GM10248 (cell line): ENCODE results near the gene CD19.

Source experiments
- CTCF ChIA-PET: fragments of 300-600 bp; sonication (Branson Sonifier 250); formaldehyde crosslinking; extraction: SDS; loops from one replicate; lab custom pipeline; 2021; ENCODE audit warnings: antibody characterized with exemption; lab: Yijun Ruan, JAX
- POLR2A ChIA-PET: fragments of 350-650 bp; sonication (Branson Sonifier 250); formaldehyde crosslinking; extraction: SDS; loops from one replicate; lab custom pipeline; 2020; ENCODE audit warnings: antibody characterized with exemption; lab: Yijun Ruan, JAX
- DNase-seq: peaks from one replicate; pipeline ENCODE4 v3.0.0; 2012; ENCODE audit errors: extremely low spot score
- CTCF ChIP-seq: IDR thresholded peaks from 2 replicates; pipeline ENCODE4 v1.5.1; 2012; ENCODE audit warnings: mild to moderate bottlenecking, low read depth; ENCODE audit errors: extremely low read depth, missing control alignments, control extremely low read depth

CD19 gene

GRCh38 chr16:28930652-28931051 lies 1.1 kb upstream of the CD19 start:
- no peak for DNase-seq
- POLR2A ChIA-PET, result no interaction called here
- CTCF ChIA-PET, result interaction anchor here (1.6 to 12.7 kb wide), 3 partner anchors 13 to 57 kb away, joined by 3 to 139 read pairs (median 4); no protein-coding TSS in a partner anchor
- TF ChIP-seq CTCF, result no peak

- no peak for DNase-seq
- ChIA-PET CTCF (interaction anchor here (0.7 to 12.7 kb wide), 10 partner anchors 8 to 86 kb away, joined by 3 to 139 read pairs (median 4); partner anchors contain the start of genes SH2B1 and TUFM), POLR2A (interaction anchor here (0.8 to 1.3 kb wide), 3 partner anchors 59 to 86 kb away, joined by 3 to 4 read pairs (median 3); partner anchors contain the start of genes SH2B1 and TUFM)
- TF ChIP-seq CTCF, result no peak
Observed at GRCh38 chr16:28932339-28933141, 769 bp downstream of the CD19 start.

GRCh38 chr16:28933171-28933570 lies 1.4 kb downstream of the CD19 start:
- POLR2A ChIA-PET, result interaction anchor here (0.8 to 1.3 kb wide), 3 partner anchors 59 to 87 kb away, joined by 3 to 4 read pairs (median 3); partner anchors contain the start of genes SH2B1 and TUFM
- CTCF ChIA-PET, result interaction anchor here (0.7 to 12.7 kb wide), 9 partner anchors 9 to 86 kb away, joined by 3 to 139 read pairs (median 4); partner anchors contain the start of genes SH2B1 and TUFM
- no peak for DNase-seq
- no peak for TF ChIP-seq CTCF

GRCh38 chr16:28935346-28935745 lies 3.6 kb downstream of the CD19 start:
- no peak for DNase-seq
- CTCF ChIA-PET, result interaction anchor here (1.6 to 12.7 kb wide), 2 partner anchors 8 to 12 kb away, joined by 5 to 139 read pairs; no protein-coding TSS in a partner anchor
- no peak for TF ChIP-seq CTCF
- POLR2A ChIA-PET, result no interaction called here

GRCh38 chr16:28935924-28936783 lies 4.4 kb downstream of the CD19 start:
- DNase-seq, result peak; percentile 93
- CTCF ChIA-PET, result interaction anchor here (0.9 to 12.7 kb wide), 4 partner anchors 7 to 37 kb away, joined by 3 to 139 read pairs (median 4); no protein-coding TSS in a partner anchor
- TF ChIP-seq CTCF, result no peak
- POLR2A ChIA-PET, result interaction anchor here (0.5 to 1.0 kb wide), 4 partner anchors 11 to 796 kb away, joined by 3 to 5 read pairs (median 3); partner anchors contain the start of gene RABEP2

- DNase-seq, result no peak
- ChIA-PET CTCF (interaction anchor here (0.9 to 12.7 kb wide), 4 partner anchors 7 to 37 kb away, joined by 3 to 139 read pairs (median 4); no protein-coding TSS in a partner anchor), POLR2A (interaction anchor here (0.5 to 1.0 kb wide), 3 partner anchors 11 to 729 kb away, joined by 3 to 5 read pairs (median 3); partner anchors contain the start of gene RABEP2)
- TF ChIP-seq CTCF, result no peak
Observed at GRCh38 chr16:28936784-28937155, 5.0 kb downstream of the CD19 start.
